Astrocyte of the cerebellum (primary cell): ENCODE data around the gene AGFG2.

Source experiments
- DNase-seq: peaks from one replicate; pipeline ENCODE4 v3.0.0-alpha.2; 2011; ENCODE audit warnings: low read depth
- H3K4me3 ChIP-seq: 2 replicates; pipeline ENCODE4 v1.5.1; 2011; ENCODE audit warnings: mild to moderate bottlenecking, low read depth, low read length, moderate library complexity
- in situ Hi-C: cut with HindIII; loops from 2 replicates; pipeline ENCODE4 v1.10.0; 2017; ENCODE audit warnings: low sequenced_read_pairs
- TF ChIP-seq, protein P1 (sequence below): IDR thresholded peaks from 2 replicates; pipeline ENCODE4 v1.5.1; 2012; ENCODE audit warnings: low read length, low read depth, moderate library complexity, mild to moderate bottlenecking; ENCODE audit errors: missing control alignments

Gene AGFG2

DNA sequence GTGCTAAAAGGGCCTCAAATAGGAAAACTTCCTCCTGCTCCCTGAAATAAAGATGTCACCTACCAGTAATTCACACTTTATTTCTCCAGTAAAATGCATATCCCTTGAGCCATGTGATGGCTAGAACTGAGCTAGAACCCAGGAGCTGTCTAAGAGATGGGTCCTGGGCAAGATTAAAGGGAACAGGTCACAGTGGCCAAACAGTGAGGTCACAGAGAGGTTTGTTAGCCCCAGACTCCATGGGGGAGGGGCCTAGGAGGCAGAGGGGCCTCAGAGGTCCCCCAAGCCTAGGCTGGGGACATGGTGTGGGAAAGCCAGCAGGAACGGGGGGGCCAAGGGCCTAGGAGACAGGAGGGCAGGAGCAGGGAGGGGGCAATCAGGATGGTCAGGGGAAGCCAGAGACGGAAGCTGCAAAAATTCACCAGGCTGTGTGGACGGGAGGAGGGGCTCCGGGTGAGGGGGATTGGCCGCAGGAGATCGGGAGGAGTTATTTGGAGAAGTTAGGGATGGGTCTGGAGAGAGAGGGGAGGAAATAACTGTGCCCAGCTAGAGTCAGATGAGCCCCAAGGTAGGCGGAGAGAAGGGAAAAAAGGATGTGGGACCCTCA is 50.4 kb downstream of the AGFG2 start:
- DNase-seq = no peak
- in situ Hi-C loops = no loop called here
- TF ChIP-seq, protein P1, sequence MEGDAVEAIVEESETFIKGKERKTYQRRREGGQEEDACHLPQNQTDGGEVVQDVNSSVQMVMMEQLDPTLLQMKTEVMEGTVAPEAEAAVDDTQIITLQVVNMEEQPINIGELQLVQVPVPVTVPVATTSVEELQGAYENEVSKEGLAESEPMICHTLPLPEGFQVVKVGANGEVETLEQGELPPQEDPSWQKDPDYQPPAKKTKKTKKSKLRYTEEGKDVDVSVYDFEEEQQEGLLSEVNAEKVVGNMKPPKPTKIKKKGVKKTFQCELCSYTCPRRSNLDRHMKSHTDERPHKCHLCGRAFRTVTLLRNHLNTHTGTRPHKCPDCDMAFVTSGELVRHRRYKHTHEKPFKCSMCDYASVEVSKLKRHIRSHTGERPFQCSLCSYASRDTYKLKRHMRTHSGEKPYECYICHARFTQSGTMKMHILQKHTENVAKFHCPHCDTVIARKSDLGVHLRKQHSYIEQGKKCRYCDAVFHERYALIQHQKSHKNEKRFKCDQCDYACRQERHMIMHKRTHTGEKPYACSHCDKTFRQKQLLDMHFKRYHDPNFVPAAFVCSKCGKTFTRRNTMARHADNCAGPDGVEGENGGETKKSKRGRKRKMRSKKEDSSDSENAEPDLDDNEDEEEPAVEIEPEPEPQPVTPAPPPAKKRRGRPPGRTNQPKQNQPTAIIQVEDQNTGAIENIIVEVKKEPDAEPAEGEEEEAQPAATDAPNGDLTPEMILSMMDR = no peak
- H3K4me3 ChIP-seq = no peak overlapping the region

DNA sequence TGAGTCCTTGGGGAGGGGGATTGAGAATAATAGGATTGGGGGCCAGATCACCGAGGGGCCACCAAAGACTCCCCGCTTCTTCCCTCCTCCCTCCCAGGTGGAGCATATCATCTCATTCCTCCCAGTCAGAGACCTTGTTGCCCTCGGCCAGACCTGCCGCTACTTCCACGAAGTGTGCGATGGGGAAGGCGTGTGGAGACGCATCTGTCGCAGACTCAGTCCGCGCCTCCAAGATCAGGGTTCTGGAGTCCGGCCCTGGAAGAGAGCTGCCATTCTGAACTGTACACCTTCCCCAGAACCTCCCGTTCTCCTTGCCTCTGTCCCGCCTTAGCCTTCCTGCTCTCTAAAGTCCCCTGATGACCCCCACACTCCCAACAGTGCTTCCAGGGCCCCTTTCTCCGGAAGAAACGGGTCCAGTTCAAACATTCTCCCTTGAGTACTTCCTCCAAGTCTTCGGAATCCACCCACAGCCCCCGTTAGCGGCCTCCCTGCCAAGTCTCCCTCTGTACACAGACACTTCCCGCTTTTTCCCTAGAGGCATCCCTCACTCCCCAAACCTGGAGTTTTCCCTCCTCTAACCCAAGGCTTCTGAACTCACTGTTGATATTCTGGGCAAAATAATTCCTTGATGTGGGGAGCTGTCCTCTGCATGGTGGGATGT is 51.2 kb downstream of the AGFG2 start:
- TF ChIP-seq, protein P1 = no peak
- in situ Hi-C loops = no loop called here
- no peak overlapping the region for H3K4me3 ChIP-seq
- DNase-seq = no peak

DNA sequence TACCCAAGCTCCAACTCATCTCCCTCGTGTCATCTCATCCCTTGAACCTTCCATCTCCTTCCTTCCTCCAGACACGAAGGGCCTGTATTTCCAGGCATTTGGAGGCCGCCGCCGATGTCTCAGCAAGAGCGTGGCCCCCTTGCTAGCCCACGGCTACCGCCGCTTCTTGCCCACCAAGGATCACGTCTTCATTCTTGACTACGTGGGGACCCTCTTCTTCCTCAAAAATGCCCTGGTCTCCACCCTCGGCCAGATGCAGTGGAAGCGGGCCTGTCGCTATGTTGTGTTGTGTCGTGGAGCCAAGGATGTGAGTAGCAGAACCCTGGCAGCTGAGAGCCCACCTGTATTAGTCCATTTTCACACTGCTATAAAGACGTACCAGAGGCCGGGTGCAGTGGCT is 52.6 kb downstream of the AGFG2 start:
- in situ Hi-C loops = no loop called here
- no peak for DNase-seq
- TF ChIP-seq, protein P1 = no peak
- no peak overlapping the region for H3K4me3 ChIP-seq

DNA sequence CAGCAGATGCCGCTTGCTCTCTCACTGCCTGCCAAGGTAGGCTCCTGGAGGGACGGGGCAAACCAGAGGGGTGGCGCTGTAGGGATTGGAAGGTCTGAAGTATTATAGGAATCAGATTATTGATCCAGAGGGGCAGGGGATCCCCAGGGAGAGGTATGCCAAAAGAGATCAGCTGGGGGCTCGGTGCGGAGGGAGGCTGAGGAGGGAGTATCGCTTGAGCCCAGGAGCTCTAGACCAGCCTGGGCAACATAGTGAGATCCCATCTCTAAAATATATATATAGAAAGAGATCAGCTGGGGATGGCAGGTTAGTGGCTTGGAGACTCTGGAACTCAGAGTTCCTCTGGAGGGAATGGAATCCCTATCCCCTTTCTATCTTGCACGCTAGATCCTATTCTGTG is 56.2 kb downstream of the AGFG2 start:
- DNase-seq = no peak
- in situ Hi-C loops = no loop called here
- H3K4me3 ChIP-seq = no peak overlapping the region
- TF ChIP-seq, protein P1 = no peak

DNA sequence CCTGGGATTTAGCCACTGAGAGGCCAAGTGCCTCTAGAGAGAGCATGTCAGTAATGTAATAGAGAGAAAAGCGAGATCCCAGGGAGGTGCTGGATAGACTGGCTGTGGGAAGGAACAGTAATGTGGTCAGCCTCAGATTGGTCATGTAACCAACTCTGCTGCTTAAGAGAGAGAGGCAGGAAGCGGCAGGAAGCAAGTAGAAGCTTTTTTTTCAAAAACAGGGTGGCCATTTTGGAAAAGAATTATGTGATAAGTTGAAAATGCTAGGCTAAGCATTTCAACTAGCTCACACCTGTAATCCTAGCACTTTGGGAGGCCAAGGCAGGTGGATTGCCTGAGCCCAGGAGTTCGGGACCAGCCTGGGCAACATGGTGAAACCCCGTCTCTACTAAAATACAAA is 59.4 kb downstream of the AGFG2 start:
- TF ChIP-seq, protein P1 = no peak
- DNase-seq = no peak
- H3K4me3 ChIP-seq = no peak overlapping the region
- in situ Hi-C loops = no loop called here

DNA sequence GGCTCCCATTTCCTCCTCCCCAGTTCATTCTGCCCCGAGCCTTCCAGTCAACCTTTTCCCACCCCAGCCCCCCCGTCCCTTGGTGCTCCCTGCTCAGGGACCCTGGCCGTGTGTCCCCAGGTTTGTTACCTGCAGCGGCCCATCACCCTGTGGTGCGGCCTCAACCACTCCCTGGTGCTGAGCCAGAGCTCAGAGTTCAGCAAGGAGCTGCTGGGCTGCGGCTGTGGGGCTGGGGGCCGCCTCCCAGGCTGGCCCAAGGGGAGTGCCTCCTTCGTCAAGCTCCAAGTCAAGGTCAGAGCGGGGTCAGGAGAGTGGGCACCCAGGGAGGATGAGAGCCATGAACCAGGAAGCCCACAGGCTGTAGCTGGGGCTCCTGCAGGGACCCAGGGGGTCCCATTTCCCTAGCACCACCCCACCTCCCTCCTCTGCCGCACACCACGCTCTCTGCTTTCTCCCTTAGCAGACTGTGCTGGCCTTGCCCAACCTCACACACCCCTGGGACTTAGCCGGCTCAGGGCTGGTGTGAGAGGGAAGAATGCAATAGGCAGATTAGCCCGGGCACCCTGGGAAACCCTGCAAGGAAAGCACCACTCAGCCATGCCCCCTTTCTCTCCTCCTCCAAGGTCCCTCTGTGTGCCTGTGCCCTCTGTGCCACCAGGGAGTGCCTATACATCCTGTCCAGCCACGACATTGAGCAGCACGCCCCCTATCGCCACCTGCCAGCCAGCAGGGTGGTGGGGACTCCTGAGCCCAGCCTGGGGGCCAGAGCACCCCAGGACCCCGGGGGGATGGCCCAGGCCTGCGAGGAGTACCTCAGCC is 61.1 kb downstream of the AGFG2 start:
- DNase-seq = no peak
- H3K4me3 ChIP-seq = no peak overlapping the region
- in situ Hi-C loops = no loop called here
- TF ChIP-seq, protein P1 = no peak
